Measurements from ENCODE around the gene ADRA1B.

The ADRA1B gene

GRCh38 chr5:159902444-159903121, 13.7 kb upstream of the ADRA1B start:
- H3K27ac ChIP-seq (ENCODE audit: low read length) = no peak overlapping the region
- H3K4me3 ChIP-seq (ENCODE audit: low read depth in 1 of 2, low read length in 2 of 2) = no peak overlapping the region
- H3K4me1 ChIP-seq (ENCODE audit: control insufficient read depth in 1 of 2, insufficient read depth in 2 of 2, low read length in 2 of 2) = no peaks in the 10 kb centered on the region
- H3K36me3 ChIP-seq (ENCODE audit: control insufficient read depth in 1 of 2, insufficient read depth in 2 of 2, low read length in 2 of 2) = no peaks in the 10 kb centered on the region
- H3K9me3 ChIP-seq (ENCODE audit: control insufficient read depth in 1 of 2, low read length in 2 of 2) = no peaks in the 10 kb centered on the region
- H3K27me3 ChIP-seq (ENCODE audit: low read depth, low read length) = no peaks in the 10 kb centered on the region

- H3K9me3 ChIP-seq (ENCODE audit: control insufficient read depth in 1 of 2, low read length in 2 of 2) = no peaks in the 10 kb centered on the region
- no peak overlapping the region for H3K4me3 ChIP-seq (ENCODE audit: low read depth in 1 of 2, low read length in 2 of 2)
- H3K27me3 ChIP-seq (ENCODE audit: low read depth, low read length) = no peaks in the 10 kb centered on the region
- no peaks in the 10 kb centered on the region for H3K36me3 ChIP-seq (ENCODE audit: control insufficient read depth in 1 of 2, insufficient read depth in 2 of 2, low read length in 2 of 2)
- no peaks in the 10 kb centered on the region for H3K4me1 ChIP-seq (ENCODE audit: control insufficient read depth in 1 of 2, insufficient read depth in 2 of 2, low read length in 2 of 2)
- no peak overlapping the region for H3K27ac ChIP-seq (ENCODE audit: low read length)
Observed at GRCh38 chr5:159903131-159903530, 13.2 kb upstream of the ADRA1B start.

- Histone ChIP-seq H3K27me3 (ENCODE audit: low read depth, low read length) (no peaks in the 10 kb centered on the region), H3K4me1 (ENCODE audit: control insufficient read depth in 1 of 2, insufficient read depth in 2 of 2, low read length in 2 of 2) (no peaks in the 10 kb centered on the region), H3K27ac (ENCODE audit: low read length) (no peak overlapping the region), H3K9me3 (ENCODE audit: control insufficient read depth in 1 of 2, low read length in 2 of 2) (no peaks in the 10 kb centered on the region), H3K4me3 (ENCODE audit: low read depth in 1 of 2, low read length in 2 of 2) (no peak overlapping the region), H3K36me3 (ENCODE audit: control insufficient read depth in 1 of 2, insufficient read depth in 2 of 2, low read length in 2 of 2) (no peaks in the 10 kb centered on the region)
Observed at GRCh38 chr5:159904874-159905273, 11.4 kb upstream of the ADRA1B start.

- no peaks in the 10 kb centered on the region for H3K27me3 ChIP-seq (ENCODE audit: low read depth, low read length)
- H3K36me3 ChIP-seq (ENCODE audit: control insufficient read depth in 1 of 2, insufficient read depth in 2 of 2, low read length in 2 of 2) = no peaks in the 10 kb centered on the region
- H3K9me3 ChIP-seq (ENCODE audit: control insufficient read depth in 1 of 2, low read length in 2 of 2) = no peaks in the 10 kb centered on the region
- H3K4me3 ChIP-seq (ENCODE audit: low read depth in 1 of 2, low read length in 2 of 2) = no peak overlapping the region
- H3K4me1 ChIP-seq (ENCODE audit: control insufficient read depth in 1 of 2, insufficient read depth in 2 of 2, low read length in 2 of 2) = no peaks in the 10 kb centered on the region
- H3K27ac ChIP-seq (ENCODE audit: low read length) = no peak overlapping the region
Observed at GRCh38 chr5:159905496-159905895, 10.8 kb upstream of the ADRA1B start.

GRCh38 chr5:159906463-159906862, 9.8 kb upstream of the ADRA1B start:
- Histone ChIP-seq H3K4me3 (ENCODE audit: low read depth in 1 of 2, low read length in 2 of 2) (no peak overlapping the region), H3K4me1 (ENCODE audit: control insufficient read depth in 1 of 2, insufficient read depth in 2 of 2, low read length in 2 of 2) (no peaks in the 10 kb centered on the region), H3K27ac (ENCODE audit: low read length) (no peak overlapping the region), H3K27me3 (ENCODE audit: low read depth, low read length) (no peaks in the 10 kb centered on the region), H3K9me3 (ENCODE audit: control insufficient read depth in 1 of 2, low read length in 2 of 2) (no peaks in the 10 kb centered on the region), H3K36me3 (ENCODE audit: control insufficient read depth in 1 of 2, insufficient read depth in 2 of 2, low read length in 2 of 2) (no peaks in the 10 kb centered on the region)

- no peaks in the 10 kb centered on the region for H3K36me3 ChIP-seq (ENCODE audit: control insufficient read depth in 1 of 2, insufficient read depth in 2 of 2, low read length in 2 of 2)
- H3K27ac ChIP-seq (ENCODE audit: low read length) = no peak overlapping the region
- H3K4me1 ChIP-seq (ENCODE audit: control insufficient read depth in 1 of 2, insufficient read depth in 2 of 2, low read length in 2 of 2) = no peaks in the 10 kb centered on the region
- no peaks in the 10 kb centered on the region for H3K27me3 ChIP-seq (ENCODE audit: low read depth, low read length)
- no peaks in the 10 kb centered on the region for H3K9me3 ChIP-seq (ENCODE audit: control insufficient read depth in 1 of 2, low read length in 2 of 2)
- H3K4me3 ChIP-seq (ENCODE audit: low read depth in 1 of 2, low read length in 2 of 2) = no peak overlapping the region
Observed at GRCh38 chr5:159906943-159907342, 9.3 kb upstream of the ADRA1B start.

GRCh38 chr5:159907689-159908590, 8.3 kb upstream of the ADRA1B start:
- Histone ChIP-seq H3K27ac (ENCODE audit: low read length) (no peak overlapping the region), H3K27me3 (ENCODE audit: low read depth, low read length) (no peaks in the 10 kb centered on the region), H3K4me3 (ENCODE audit: low read depth in 1 of 2, low read length in 2 of 2) (no peak overlapping the region), H3K9me3 (ENCODE audit: control insufficient read depth in 1 of 2, low read length in 2 of 2) (no peaks in the 10 kb centered on the region), H3K4me1 (ENCODE audit: control insufficient read depth in 1 of 2, insufficient read depth in 2 of 2, low read length in 2 of 2) (peaks cover 0 to 8% of the 10 kb centered on the region in 2 donors), H3K36me3 (ENCODE audit: control insufficient read depth in 1 of 2, insufficient read depth in 2 of 2, low read length in 2 of 2) (no peaks in the 10 kb centered on the region)

- Histone ChIP-seq H3K27ac (ENCODE audit: low read length) (no peak overlapping the region), H3K9me3 (ENCODE audit: control insufficient read depth in 1 of 2, low read length in 2 of 2) (no peaks in the 10 kb centered on the region), H3K4me1 (ENCODE audit: control insufficient read depth in 1 of 2, insufficient read depth in 2 of 2, low read length in 2 of 2) (peaks cover 0 to 8% of the 10 kb centered on the region in 2 donors), H3K4me3 (ENCODE audit: low read depth in 1 of 2, low read length in 2 of 2) (no peak overlapping the region), H3K27me3 (ENCODE audit: low read depth, low read length) (no peaks in the 10 kb centered on the region), H3K36me3 (ENCODE audit: control insufficient read depth in 1 of 2, insufficient read depth in 2 of 2, low read length in 2 of 2) (no peaks in the 10 kb centered on the region)
Observed at GRCh38 chr5:159908591-159908940, 7.7 kb upstream of the ADRA1B start.

- Histone ChIP-seq H3K9me3 (ENCODE audit: control insufficient read depth in 1 of 2, low read length in 2 of 2) (no peaks in the 10 kb centered on the region), H3K27ac (ENCODE audit: low read length) (no peak overlapping the region), H3K27me3 (ENCODE audit: low read depth, low read length) (no peaks in the 10 kb centered on the region), H3K4me1 (ENCODE audit: control insufficient read depth in 1 of 2, insufficient read depth in 2 of 2, low read length in 2 of 2) (peaks cover 0 to 8% of the 10 kb centered on the region in 2 donors), H3K4me3 (ENCODE audit: low read depth in 1 of 2, low read length in 2 of 2) (no peak overlapping the region), H3K36me3 (ENCODE audit: control insufficient read depth in 1 of 2, insufficient read depth in 2 of 2, low read length in 2 of 2) (no peaks in the 10 kb centered on the region)
Observed at GRCh38 chr5:159909126-159909525, 7.2 kb upstream of the ADRA1B start.

- Histone ChIP-seq H3K4me3 (ENCODE audit: low read depth in 1 of 2, low read length in 2 of 2) (no peak overlapping the region), H3K27me3 (ENCODE audit: low read depth, low read length) (no peaks in the 10 kb centered on the region), H3K27ac (ENCODE audit: low read length) (no peak overlapping the region), H3K9me3 (ENCODE audit: control insufficient read depth in 1 of 2, low read length in 2 of 2) (no peaks in the 10 kb centered on the region), H3K4me1 (ENCODE audit: control insufficient read depth in 1 of 2, insufficient read depth in 2 of 2, low read length in 2 of 2) (peaks cover 0 to 8% of the 10 kb centered on the region in 2 donors), H3K36me3 (ENCODE audit: control insufficient read depth in 1 of 2, insufficient read depth in 2 of 2, low read length in 2 of 2) (no peaks in the 10 kb centered on the region)
Observed at GRCh38 chr5:159910207-159910842, 6.0 kb upstream of the ADRA1B start.

- H3K9me3 ChIP-seq (ENCODE audit: control insufficient read depth in 1 of 2, low read length in 2 of 2) = no peaks in the 10 kb centered on the region
- no peaks in the 10 kb centered on the region for H3K36me3 ChIP-seq (ENCODE audit: control insufficient read depth in 1 of 2, insufficient read depth in 2 of 2, low read length in 2 of 2)
- H3K27ac ChIP-seq (ENCODE audit: low read length) = no peak overlapping the region
- H3K27me3 ChIP-seq (ENCODE audit: low read depth, low read length) = no peaks in the 10 kb centered on the region
- H3K4me1 ChIP-seq (ENCODE audit: control insufficient read depth in 1 of 2, insufficient read depth in 2 of 2, low read length in 2 of 2) = peaks cover 0 to 8% of the 10 kb centered on the region in 2 donors
- H3K4me3 ChIP-seq (ENCODE audit: low read depth in 1 of 2, low read length in 2 of 2) = no peak overlapping the region
Observed at GRCh38 chr5:159910843-159911229, 5.4 kb upstream of the ADRA1B start.

Measured in muscle layer of duodenum (tissue), 2 donors.